ENCODE measurements around the gene ZNFX1. TPM values are rescaled to one million over a fixed set of nuclear protein-coding genes. Genes with fewer than 3 reads are reported as not detected.
"Not testable (repeated sequence)": the region's sequence is repeated elsewhere in the genome, so short reads cannot be mapped to it uniquely, and the experiment has no call there.

The ZNFX1 gene
- total RNA-seq, 2 experiments from 2014 or later = 42.5 to 45.3 TPM

DNA sequence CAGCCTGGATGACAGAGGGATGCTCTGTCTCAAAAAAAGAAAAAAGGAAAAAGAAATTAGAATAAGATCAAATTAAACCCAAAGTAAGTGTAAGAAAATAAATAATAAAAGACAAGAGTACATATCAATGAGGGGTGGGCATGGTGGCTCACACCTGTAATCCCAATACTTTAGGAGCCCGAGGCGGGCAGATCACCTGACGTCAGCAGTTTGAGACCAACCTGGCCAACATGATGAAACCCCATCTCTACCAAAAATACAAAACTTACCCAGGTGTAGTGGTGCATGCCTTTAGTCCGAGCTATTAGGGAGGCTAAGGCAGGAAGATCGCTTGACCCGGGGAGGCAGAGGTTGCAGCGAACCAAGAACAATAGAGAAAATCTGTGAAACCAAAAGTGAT is 74.8 kb downstream of the ZNFX1 start:
- no peaks in the 10 kb centered on the region for H3K27me3 Mint-ChIP-seq
- H3K36me3 Mint-ChIP-seq = no peaks in the 10 kb centered on the region
- no peaks in the 10 kb centered on the region for H3K4me1 Mint-ChIP-seq (ENCODE audit: low read depth)
- ChIA-PET POLR2A (no interaction called here), CTCF (interaction anchor here (0.9 to 1.8 kb wide), 2 partner anchors 14 to 21 kb away, joined by 3 to 9 read pairs; no protein-coding TSS in a partner anchor)
- H3K4me3 Mint-ChIP-seq = no peak overlapping the region
- DNase-seq = no peak
- intact Hi-C loops (cut with micrococcal nuclease) = no loop called here
- H3K9me3 Mint-ChIP-seq = peaks cover 4% of the 10 kb centered on the region
- H3K27ac Mint-ChIP-seq = no peak overlapping the region

DNA sequence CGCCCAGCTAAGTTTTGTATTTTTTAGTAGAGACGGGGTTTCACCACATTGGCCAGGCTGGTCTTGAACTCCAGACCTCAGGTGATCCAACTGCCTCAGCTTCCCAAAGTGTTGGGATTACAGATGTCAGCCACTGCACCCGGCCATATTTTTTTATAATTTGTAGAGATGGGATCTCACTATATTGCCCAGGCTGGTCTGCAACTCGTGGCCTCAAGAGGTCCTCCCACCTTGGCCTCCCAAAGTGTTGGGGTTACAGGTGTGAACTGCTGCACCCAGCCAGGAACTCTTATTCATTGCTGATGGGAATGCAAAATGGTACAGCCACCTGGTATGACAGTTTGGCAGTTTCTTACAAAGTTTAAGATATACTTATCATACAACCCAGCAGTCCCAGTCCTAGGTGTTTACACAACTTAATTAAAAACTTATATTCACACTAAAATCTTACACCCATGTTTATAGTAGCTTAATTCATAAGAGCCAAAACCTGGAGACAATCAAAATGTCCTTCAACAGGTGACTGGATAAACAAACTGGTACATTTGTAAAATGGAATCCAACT is 78.0 kb downstream of the ZNFX1 start:
- DNase-seq = no peak
- Mint-ChIP-seq H3K27me3 (no peaks in the 10 kb centered on the region), H3K4me1 (ENCODE audit: low read depth) (no peaks in the 10 kb centered on the region), H3K9me3 (peaks cover 4% of the 10 kb centered on the region), H3K27ac (no peak overlapping the region), H3K36me3 (no peaks in the 10 kb centered on the region), H3K4me3 (no peak overlapping the region)
- CTCF ChIA-PET = interaction anchor here (0.9 to 1.1 kb wide), 2 partner anchors 17 to 18 kb away, joined by 3 read pairs; no protein-coding TSS in a partner anchor
- intact Hi-C loops (cut with micrococcal nuclease) = no loop called here
- POLR2A ChIA-PET = interaction anchor here (0.6 kb wide), 1 partner anchor 31 kb away, joined by 3 read pairs; no protein-coding TSS in a partner anchor

DNA sequence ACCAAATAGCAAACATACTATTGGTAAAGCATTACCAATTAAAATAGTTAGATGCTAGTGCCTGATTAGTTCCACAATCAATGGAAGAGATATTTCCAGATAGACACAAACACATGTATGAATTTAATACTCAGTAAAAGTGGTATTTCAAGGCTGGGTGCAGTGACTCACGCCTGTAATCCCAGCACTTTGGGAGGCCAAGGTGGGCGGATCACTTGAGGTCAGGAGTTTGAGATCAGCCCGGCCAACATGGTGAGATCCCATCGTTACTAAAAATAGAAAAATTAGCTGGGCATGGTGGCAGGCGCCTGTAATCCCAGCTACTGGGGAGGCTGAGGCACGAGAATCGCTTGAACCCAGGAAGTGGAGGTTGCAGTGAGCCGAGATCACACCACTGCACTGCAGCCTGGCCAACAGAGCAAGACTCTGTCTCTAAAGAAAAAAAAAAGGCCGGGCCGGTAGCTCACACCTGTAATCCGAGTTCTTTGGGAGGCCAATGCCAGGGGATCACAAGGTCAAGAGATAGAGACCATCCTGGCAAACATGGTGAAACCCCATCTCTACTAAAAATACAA is 84.8 kb downstream of the ZNFX1 start:
- H3K27me3 Mint-ChIP-seq; H3K9me3 Mint-ChIP-seq; H3K4me3 Mint-ChIP-seq; H3K27ac Mint-ChIP-seq; H3K36me3 Mint-ChIP-seq; H3K4me1 Mint-ChIP-seq (ENCODE audit: low read depth); intact Hi-C loops (cut with micrococcal nuclease); POLR2A ChIA-PET; DNase-seq: not testable (repeated sequence)
- CTCF ChIA-PET = interaction anchor here (0.9 to 3.0 kb wide), 2 partner anchors 24 to 60 kb away, joined by 4 to 10 read pairs; no protein-coding TSS in a partner anchor

Other genes starting within 250 kb of the ZNFX1 start
- gene CSE1L, start 231.7 kb downstream of the ZNFX1 start, total RNA-seq = 100 to 1,000 TPM; 107 to 109 TPM
- gene STAU1, start 89.7 kb downstream of the ZNFX1 start, total RNA-seq = 10 to 100 TPM; 59.8 to 62.3 TPM
- 10 to 100 TPM; 42.8 to 43.5 TPM for gene DDX27, start 58.6 kb downstream of the ZNFX1 start, total RNA-seq
- gene KCNB1, start 204.6 kb upstream of the ZNFX1 start, total RNA-seq = not detected

Measured in activated CD4-positive, alpha-beta memory T cell treated with anti-CD3 and anti-CD28 coated beads for 36 hours (primary cell).